HepG2 (cell line): ENCODE results near the gene C10orf53. TPM values are rescaled to one million over a fixed set of nuclear protein-coding genes. Genes with fewer than 3 reads are reported as not detected.

ENCODE experiments used
- ATAC-seq: fragments of 200-7000 bp; cut with Tn5 transposase; 3 replicates; pipeline ENCODE4 v1.9.1; 2020; ENCODE audit warnings: mild to moderate bottlenecking, moderate library complexity
- BruUV-seq: library from RNA; stranded (reverse); fragments of 400-500 nt; replicated peaks from 2 replicates; lab custom pipeline; 2021; lab: Mats Ljungman, UMichigan
- CTCF ChIA-PET: fragments of 300-600 bp; formaldehyde crosslinking; extraction: SDS; loops from one replicate; lab custom pipeline; 2021; ENCODE audit warnings: low total read pairs, inconsistent platforms, low intra/inter-chr PET ratio; lab: Yijun Ruan, JAX
- POLR2A ChIA-PET: fragments of 350-600 bp; sonication (Branson Sonifier 250); formaldehyde crosslinking; loops from one replicate; lab custom pipeline; 2020; ENCODE audit warnings: antibody characterized with exemption, inconsistent platforms; lab: Yijun Ruan, JAX
- DNase-seq: peaks from one replicate; pipeline ENCODE4 v3.0.0-alpha.2; 2015; ENCODE audit warnings: low spot score
- FAIRE-seq: peaks from 3 replicates; lab custom pipeline; 2011; peaks lifted over from hg19 to GRCh38; lab: Jason Lieb, UNC
- H2AFZ ChIP-seq: one replicate; pipeline ENCODE4 v1.6.1; 2011; ENCODE audit warnings: low read length, inconsistent platforms
- H3K27ac ChIP-seq: fragments of 300-600 bp; 3 replicates; pipeline ENCODE4 v1.8.0; 2011; ENCODE audit warnings: mixed run types, mild to moderate bottlenecking, mixed read lengths, low read length, inconsistent platforms; ENCODE audit not compliant: insufficient read depth; ENCODE audit errors: extremely low read length
- H3K27me3 ChIP-seq, 2 experiments: fragments of 200-600 bp in 1 of 2; 2 replicates in 1 of 2; 3 replicates in 1 of 2; pipeline versions ENCODE4 v1.6.0 to v1.8.0; 2011; ENCODE audit warnings: low read length in 2 of 2, mild to moderate bottlenecking in 2 of 2, moderate library complexity in 2 of 2, inconsistent platforms in 1 of 2; ENCODE audit not compliant: insufficient read depth in 2 of 2, control insufficient read depth in 1 of 2
- H3K36me3 ChIP-seq, 2 experiments: fragments of 200-600 bp in 1 of 2; replicated peaks in 1 of 2; 2 replicates in 1 of 2; 3 replicates in 1 of 2; pipeline versions ENCODE4 v1.5.1 to v1.8.0; 2011; ENCODE audit warnings: low read length in 2 of 2, inconsistent platforms in 1 of 2; ENCODE audit not compliant: insufficient read depth in 2 of 2, control insufficient read depth in 1 of 2
- H3K4me1 ChIP-seq: 2 replicates; pipeline ENCODE4 v1.5.1; 2012; ENCODE audit warnings: low read length, inconsistent platforms; ENCODE audit not compliant: insufficient read depth
- H3K4me2 ChIP-seq: 2 replicates; pipeline ENCODE4 v1.6.0; 2011; ENCODE audit warnings: low read depth, low read length, inconsistent platforms
- H3K4me3 ChIP-seq, 3 experiments: fragments of 200-600 bp in 1 of 3; sonication (generic), shearing (Covaris generic) in 1 of 3; replicated peaks in 1 of 3; 2 replicates each; pipeline ENCODE4 v1.5.1; 2011 to 2016; ENCODE audit warnings: low read length in 3 of 3, inconsistent platforms in 2 of 3, low read depth in 2 of 3, mild to moderate bottlenecking in 2 of 3, control low read depth in 1 of 3, mixed read lengths in 1 of 3; ENCODE audit not compliant: insufficient read depth in 1 of 3
- H3K79me2 ChIP-seq: one replicate; pipeline ENCODE4 v1.6.1; 2011; ENCODE audit warnings: low read length, inconsistent platforms; ENCODE audit not compliant: insufficient read depth
- H3K9ac ChIP-seq: 2 replicates; pipeline ENCODE4 v1.6.0; 2011; ENCODE audit warnings: mild to moderate bottlenecking, low read depth, low read length, inconsistent platforms; ENCODE audit not compliant: insufficient read depth
- H3K9me3 ChIP-seq: 2 replicates; pipeline ENCODE4 v1.5.1; 2012; ENCODE audit warnings: mild to moderate bottlenecking, low read length
- H4K20me1 ChIP-seq: 2 replicates; pipeline ENCODE4 v1.6.0; 2011; ENCODE audit warnings: inconsistent platforms, mild to moderate bottlenecking, low read length, moderate library complexity; ENCODE audit not compliant: insufficient read depth
- MYC ChIP-seq: sonication (generic); formaldehyde crosslinking; IDR thresholded peaks from 2 replicates; pipeline ENCODE4 v1.9.0; 2021; ENCODE audit warnings: missing genetic modification reagents, borderline replicate concordance
- SP1 ChIP-seq, 2 experiments: fragments of 450-650 bp in 1 of 2; sonication (generic) in 1 of 2; formaldehyde crosslinking in 1 of 2; IDR thresholded peaks; 2 replicates each; pipeline versions ENCODE4 v1.4.0 to v1.6.1; 2016 to 2020; ENCODE audit warnings: missing genetic modification reagents in 1 of 2
- SRF ChIP-seq: IDR thresholded peaks from 2 replicates; pipeline ENCODE4 v1.6.1; 2011; ENCODE audit warnings: mild to moderate bottlenecking, low read depth, low read length, moderate library complexity
- TCF7L2 ChIP-seq: IDR thresholded peaks from 2 replicates; pipeline ENCODE4 v1.6.1; 2011; ENCODE audit warnings: mild to moderate bottlenecking, low read depth, low read length, moderate library complexity
- ZNF432 ChIP-seq: sonication (generic); formaldehyde crosslinking; IDR thresholded peaks from 2 replicates; pipeline ENCODE4 v1.5.0; 2020; ENCODE audit warnings: missing genetic modification reagents, mild to moderate bottlenecking, borderline replicate concordance
- ZNF598 ChIP-seq: sonication (generic); formaldehyde crosslinking; IDR thresholded peaks from 2 replicates; pipeline ENCODE4 v1.5.1; 2020; ENCODE audit warnings: mild to moderate bottlenecking, missing genetic modification reagents, borderline replicate concordance
- ZNF703 ChIP-seq: sonication (generic); formaldehyde crosslinking; IDR thresholded peaks from 2 replicates; pipeline ENCODE4 v1.5.1; 2020; ENCODE audit warnings: missing genetic modification reagents, mild to moderate bottlenecking, moderate library complexity, borderline replicate concordance
- WGBS: methylation state at CpG from one replicate; pipeline ENCODE4 v1.1.6; 2017; ENCODE audit warnings: low lambda C conversion rate; 5-methylcytosine and 5-hydroxymethylcytosine counted together
- in situ Hi-C: cut with HindIII; loops from 2 replicates; pipeline ENCODE4 v1.10.0; 2017; ENCODE audit warnings: low pct_unique_long_range_greater_than_20kb; ENCODE audit not compliant: extremely low pct_ligation_motif_present
- intact Hi-C: fragments of 100-400 bp; cut with micrococcal nuclease; formaldehyde crosslinking; loops from one replicate; pipeline ENCODE4 v1.10.0; 2022; ENCODE audit not compliant: unreplicated experiment
- polyA plus RNA-seq, 8 experiments: library from polyadenylated mRNA; depleted of rRNA in 3 of 8; stranded (reverse) in 7 of 8; unstranded in 1 of 8; fragments of >200 nt; fragmentation: Illumina TruSeq in 4 of 8; extraction: Trizol in 4 of 8; gene quantifications; 2 replicates each; pipeline versions ENCODE4 v1.2.1 to v1.2.3, GENCODE V29; 2011 to 2016; ENCODE audit warnings: low read depth in 4 of 8, missing spikeins in 1 of 8, mixed read lengths in 1 of 8; ENCODE audit not compliant: insufficient read depth in 1 of 8
- total RNA-seq, 5 experiments: library from RNA; depleted of rRNA; stranded (reverse); fragments of >200 nt; fragmentation: Illumina TruSeq; extraction: Trizol; gene quantifications; 2 replicates each; pipeline ENCODE4 v1.2.3, GENCODE V29; 2016; ENCODE audit warnings: low read depth in 1 of 5
- TF ChIP-seq, protein P1 (sequence below): sonication (generic); formaldehyde crosslinking; IDR thresholded peaks from 2 replicates; pipeline ENCODE4 v1.4.0; 2020; ENCODE audit warnings: low read depth, mild to moderate bottlenecking, missing genetic modification reagents
- TF ChIP-seq, protein P2 (sequence below): sonication (generic); formaldehyde crosslinking; IDR thresholded peaks from 2 replicates; pipeline ENCODE4 v1.4.0; 2020; ENCODE audit warnings: mild to moderate bottlenecking, missing genetic modification reagents
- TF ChIP-seq, protein P3 (sequence below): sonication (generic); formaldehyde crosslinking; IDR thresholded peaks from 2 replicates; pipeline ENCODE4 v1.8.0; 2022; ENCODE audit warnings: low read depth, missing genetic modification reagents
- TF ChIP-seq, protein P4 (sequence below): sonication (generic); formaldehyde crosslinking; IDR thresholded peaks from 2 replicates; pipeline ENCODE4 v1.4.0; 2020; ENCODE audit warnings: missing genetic modification reagents

C10orf53 gene
- total and polyA plus RNA-seq, 2 of the 13 experiments (the other 11 are each of a cell fraction or from before 2014, with no cell fraction given): not detected

DNA sequence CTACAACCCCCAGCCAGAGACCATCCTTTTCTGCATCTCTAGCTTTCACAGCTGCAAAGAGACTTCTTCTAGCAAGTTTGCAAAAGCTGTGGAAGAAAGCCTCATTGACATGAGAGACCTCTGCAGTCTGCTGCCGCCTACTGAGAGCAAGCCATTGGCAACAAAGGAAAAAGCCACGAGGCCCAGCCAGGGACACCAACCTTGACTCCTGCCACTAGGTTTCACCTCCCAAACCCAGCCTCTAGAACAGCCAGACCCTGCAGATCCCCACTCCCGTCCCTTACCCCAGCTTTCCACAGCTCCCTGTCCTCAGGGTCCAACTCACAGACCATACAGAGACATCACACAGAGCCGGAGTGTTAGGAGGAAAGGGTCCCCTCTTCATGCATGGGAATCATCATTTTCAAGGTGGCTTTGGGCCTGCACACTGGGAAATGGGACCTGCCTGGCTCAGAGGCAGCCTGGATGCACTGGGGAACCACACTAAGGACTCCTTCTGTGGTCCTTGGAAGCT is 14.6 kb upstream of the C10orf53 start:
- H3K9ac ChIP-seq: no peak overlapping the region
- peaks cover 0 to 27% of the 10 kb centered on the region in 2 experiments; a peak in 4 of 5 replicates for H3K27me3 ChIP-seq
- H4K20me1 ChIP-seq: no peaks in the 10 kb centered on the region
- intact Hi-C loops (no loop called here), in situ Hi-C loops (no loop called here)
- POLR2A ChIA-PET: no interaction called here
- FAIRE-seq: no peak
- peak; percentile 57 for ATAC-seq
- no peak overlapping the region for H2AFZ ChIP-seq
- no peaks in the 10 kb centered on the region for H3K36me3 ChIP-seq
- BruUV-seq: no TSS peak
- no peaks in the 10 kb centered on the region for H3K9me3 ChIP-seq
- H3K79me2 ChIP-seq: no peaks in the 10 kb centered on the region
- H3K4me1 ChIP-seq: no peaks in the 10 kb centered on the region
- no peak for DNase-seq
- no peak overlapping the region for H3K4me3 ChIP-seq
- H3K4me2 ChIP-seq: no peak overlapping the region
- WGBS: 21% methylated on average over 2 of the region's 4 CpGs
- CTCF ChIA-PET: no interaction called here
- no peak overlapping the region for H3K27ac ChIP-seq
- TF ChIP-seq, protein P1, sequence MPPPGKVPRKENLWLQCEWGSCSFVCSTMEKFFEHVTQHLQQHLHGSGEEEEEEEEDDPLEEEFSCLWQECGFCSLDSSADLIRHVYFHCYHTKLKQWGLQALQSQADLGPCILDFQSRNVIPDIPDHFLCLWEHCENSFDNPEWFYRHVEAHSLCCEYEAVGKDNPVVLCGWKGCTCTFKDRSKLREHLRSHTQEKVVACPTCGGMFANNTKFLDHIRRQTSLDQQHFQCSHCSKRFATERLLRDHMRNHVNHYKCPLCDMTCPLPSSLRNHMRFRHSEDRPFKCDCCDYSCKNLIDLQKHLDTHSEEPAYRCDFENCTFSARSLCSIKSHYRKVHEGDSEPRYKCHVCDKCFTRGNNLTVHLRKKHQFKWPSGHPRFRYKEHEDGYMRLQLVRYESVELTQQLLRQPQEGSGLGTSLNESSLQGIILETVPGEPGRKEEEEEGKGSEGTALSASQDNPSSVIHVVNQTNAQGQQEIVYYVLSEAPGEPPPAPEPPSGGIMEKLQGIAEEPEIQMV (CRISPR knock-in tag): no peak
- no peak for TF ChIP-seq SRF
- TF ChIP-seq, protein P2, sequence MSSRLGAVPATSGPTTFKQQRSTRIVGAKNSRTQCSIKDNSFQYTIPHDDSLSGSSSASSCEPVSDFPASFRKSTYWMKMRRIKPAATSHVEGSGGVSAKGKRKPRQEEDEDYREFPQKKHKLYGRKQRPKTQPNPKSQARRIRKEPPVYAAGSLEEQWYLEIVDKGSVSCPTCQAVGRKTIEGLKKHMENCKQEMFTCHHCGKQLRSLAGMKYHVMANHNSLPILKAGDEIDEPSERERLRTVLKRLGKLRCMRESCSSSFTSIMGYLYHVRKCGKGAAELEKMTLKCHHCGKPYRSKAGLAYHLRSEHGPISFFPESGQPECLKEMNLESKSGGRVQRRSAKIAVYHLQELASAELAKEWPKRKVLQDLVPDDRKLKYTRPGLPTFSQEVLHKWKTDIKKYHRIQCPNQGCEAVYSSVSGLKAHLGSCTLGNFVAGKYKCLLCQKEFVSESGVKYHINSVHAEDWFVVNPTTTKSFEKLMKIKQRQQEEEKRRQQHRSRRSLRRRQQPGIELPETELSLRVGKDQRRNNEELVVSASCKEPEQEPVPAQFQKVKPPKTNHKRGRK (CRISPR knock-in tag): no peak
- TF ChIP-seq ZNF703 (CRISPR knock-in tag): no peak
- TF ChIP-seq TCF7L2: no peak
- TF ChIP-seq, protein P3, sequence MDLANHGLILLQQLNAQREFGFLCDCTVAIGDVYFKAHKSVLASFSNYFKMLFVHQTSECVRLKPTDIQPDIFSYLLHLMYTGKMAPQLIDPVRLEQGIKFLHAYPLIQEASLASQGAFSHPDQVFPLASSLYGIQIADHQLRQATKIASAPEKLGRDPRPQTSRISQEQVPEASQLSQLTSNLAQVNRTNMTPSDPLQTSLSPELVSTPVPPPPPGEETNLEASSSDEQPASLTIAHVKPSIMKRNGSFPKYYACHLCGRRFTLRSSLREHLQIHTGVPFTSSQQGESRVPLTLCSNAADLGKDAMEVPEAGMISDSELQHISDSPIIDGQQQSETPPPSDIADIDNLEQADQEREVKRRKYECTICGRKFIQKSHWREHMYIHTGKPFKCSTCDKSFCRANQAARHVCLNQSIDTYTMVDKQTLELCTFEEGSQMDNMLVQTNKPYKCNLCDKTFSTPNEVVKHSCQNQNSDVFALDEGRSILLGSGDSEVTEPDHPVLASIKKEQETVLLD (CRISPR knock-in tag): no peak
- TF ChIP-seq ZNF432 (CRISPR knock-in tag): no peak
- no peak for TF ChIP-seq MYC (CRISPR knock-in tag)
- TF ChIP-seq SP1 (IDR thresholded peaks at IDR 0.05): no peak
- no peak for TF ChIP-seq SP1 (CRISPR knock-in tag; IDR thresholded peaks at IDR 0.05)
- TF ChIP-seq ZNF598: no peak
- TF ChIP-seq, protein P4, sequence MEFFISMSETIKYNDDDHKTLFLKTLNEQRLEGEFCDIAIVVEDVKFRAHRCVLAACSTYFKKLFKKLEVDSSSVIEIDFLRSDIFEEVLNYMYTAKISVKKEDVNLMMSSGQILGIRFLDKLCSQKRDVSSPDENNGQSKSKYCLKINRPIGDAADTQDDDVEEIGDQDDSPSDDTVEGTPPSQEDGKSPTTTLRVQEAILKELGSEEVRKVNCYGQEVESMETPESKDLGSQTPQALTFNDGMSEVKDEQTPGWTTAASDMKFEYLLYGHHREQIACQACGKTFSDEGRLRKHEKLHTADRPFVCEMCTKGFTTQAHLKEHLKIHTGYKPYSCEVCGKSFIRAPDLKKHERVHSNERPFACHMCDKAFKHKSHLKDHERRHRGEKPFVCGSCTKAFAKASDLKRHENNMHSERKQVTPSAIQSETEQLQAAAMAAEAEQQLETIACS (CRISPR knock-in tag): no peak
